ENCODE data around the gene KCNQ1. TPM values are rescaled to one million over a fixed set of nuclear protein-coding genes. Genes with fewer than 3 reads are reported as not detected.

KCNQ1 gene
- total and polyA plus RNA-seq, 2 donors (not counting 1 experiment from before 2014, with no cell fraction given): not detected

- TF ChIP-seq EZH2 (IDR thresholded peaks at IDR 0.05; ENCODE audit: low read length, missing control alignments) (no peak), CTCF (conservative IDR thresholded peaks at IDR 0.05 in 1 of 2, IDR thresholded peaks at IDR 0.05 in 1 of 2; ENCODE audit: low read depth in 1 of 2, low read length in 2 of 2) (no peak)
- Histone ChIP-seq H3K27ac (ENCODE audit: insufficient read depth, low read length) (no peak overlapping the region), H3K36me3 (ENCODE audit: control insufficient read depth, insufficient read depth, low read length) (no peaks in the 10 kb centered on the region), H3K4me1 (ENCODE audit: control insufficient read depth, extremely low read depth, insufficient read depth, low read length) (no peaks in the 10 kb centered on the region), H3K79me2 (ENCODE audit: control insufficient read depth, insufficient read depth, low read length) (no peaks in the 10 kb centered on the region), H3K27me3 (ENCODE audit: control insufficient read depth, insufficient read depth, low read length) (peaks cover 4% of the 10 kb centered on the region), H3K9me3 (ENCODE audit: control insufficient read depth, insufficient read depth, low read depth, low read length) (no peaks in the 10 kb centered on the region), H2AFZ (ENCODE audit: low read length) (no peak overlapping the region), H3K4me2 (ENCODE audit: extremely low read depth, insufficient read depth, low read length) (no peak overlapping the region), H4K20me1 (ENCODE audit: control insufficient read depth, extremely low read depth, insufficient read depth, low read length) (no peaks in the 10 kb centered on the region), H3K4me3 (replicated peaks in 1 of 4; ENCODE audit: control extremely low read depth in 1 of 4, insufficient read depth in 1 of 4, low read depth in 3 of 4, low read length in 4 of 4) (no peak overlapping the region), H3K9ac (ENCODE audit: insufficient read depth, low read length) (no peak overlapping the region)
- no peak for DNase-seq (ENCODE audit: low read depth in 2 of 2)
Observed at GRCh38 chr11:2442589-2442988, 2.2 kb upstream of the KCNQ1 start.

GRCh38 chr11:2443406-2443805, 1.4 kb upstream of the KCNQ1 start:
- no peak overlapping the region for H2AFZ ChIP-seq (ENCODE audit: low read length)
- no peaks in the 10 kb centered on the region for H3K9me3 ChIP-seq (ENCODE audit: control insufficient read depth, insufficient read depth, low read depth, low read length)
- H3K36me3 ChIP-seq (ENCODE audit: control insufficient read depth, insufficient read depth, low read length): no peaks in the 10 kb centered on the region
- no peak overlapping the region for H3K27ac ChIP-seq (ENCODE audit: insufficient read depth, low read length)
- H3K79me2 ChIP-seq (ENCODE audit: control insufficient read depth, insufficient read depth, low read length): no peaks in the 10 kb centered on the region
- no peaks in the 10 kb centered on the region for H4K20me1 ChIP-seq (ENCODE audit: control insufficient read depth, extremely low read depth, insufficient read depth, low read length)
- no peaks in the 10 kb centered on the region for H3K4me1 ChIP-seq (ENCODE audit: control insufficient read depth, extremely low read depth, insufficient read depth, low read length)
- no peak overlapping the region for H3K4me2 ChIP-seq (ENCODE audit: extremely low read depth, insufficient read depth, low read length)
- TF ChIP-seq EZH2 (IDR thresholded peaks at IDR 0.05; ENCODE audit: low read length, missing control alignments) (peak; percentile 14), CTCF (conservative IDR thresholded peaks at IDR 0.05 in 1 of 2, IDR thresholded peaks at IDR 0.05 in 1 of 2; ENCODE audit: low read depth in 1 of 2, low read length in 2 of 2) (no peak)
- H3K27me3 ChIP-seq (ENCODE audit: control insufficient read depth, insufficient read depth, low read length): peaks cover 4% of the 10 kb centered on the region
- H3K4me3 ChIP-seq (replicated peaks in 1 of 4; ENCODE audit: control extremely low read depth in 1 of 4, insufficient read depth in 1 of 4, low read depth in 3 of 4, low read length in 4 of 4): no peak overlapping the region
- H3K9ac ChIP-seq (ENCODE audit: insufficient read depth, low read length): no peak overlapping the region
- no peak for DNase-seq (ENCODE audit: low read depth in 2 of 2)

GRCh38 chr11:2443881-2444820, 657 bp upstream of the KCNQ1 start, which contains the start of gene TRPM5:
Gene TRPM5 (minus strand): TSS chr11:2444514. CDS start chr11:2423036, 21,478 bp downstream.
- H3K4me2 ChIP-seq (ENCODE audit: extremely low read depth, insufficient read depth, low read length): no peak within 1 kb of the TSS
- H3K4me3 ChIP-seq (replicated peaks in 1 of 4; ENCODE audit: control extremely low read depth in 1 of 4, insufficient read depth in 1 of 4, low read depth in 3 of 4, low read length in 4 of 4): no peak within 1 kb of the TSS
- H3K36me3 ChIP-seq (ENCODE audit: control insufficient read depth, insufficient read depth, low read length): no peaks in the 10 kb centered on the region
- no peaks in the 10 kb centered on the region for H3K79me2 ChIP-seq (ENCODE audit: control insufficient read depth, insufficient read depth, low read length)
- no peak within 1 kb of the TSS for H2AFZ ChIP-seq (ENCODE audit: low read length)
- no peak within 1 kb of the TSS for H3K27ac ChIP-seq (ENCODE audit: insufficient read depth, low read length)
- H3K27me3 ChIP-seq (ENCODE audit: control insufficient read depth, insufficient read depth, low read length): peaks cover 4% of the 10 kb centered on the region
- H3K9me3 ChIP-seq (ENCODE audit: control insufficient read depth, insufficient read depth, low read depth, low read length): no peaks in the 10 kb centered on the region
- no peak for TF ChIP-seq CTCF (conservative IDR thresholded peaks at IDR 0.05 in 1 of 2, IDR thresholded peaks at IDR 0.05 in 1 of 2; ENCODE audit: low read depth in 1 of 2, low read length in 2 of 2)
- TF ChIP-seq EZH2 (IDR thresholded peaks at IDR 0.05; ENCODE audit: low read length, missing control alignments): peak; percentile 12
- no peak within 1 kb of the TSS for H3K9ac ChIP-seq (ENCODE audit: insufficient read depth, low read length)
- DNase-seq (ENCODE audit: low read depth in 2 of 2): no peak
- H4K20me1 ChIP-seq (ENCODE audit: control insufficient read depth, extremely low read depth, insufficient read depth, low read length): no peaks in the 10 kb centered on the region
- no peaks in the 10 kb centered on the region for H3K4me1 ChIP-seq (ENCODE audit: control insufficient read depth, extremely low read depth, insufficient read depth, low read length)

Measured in fibroblast of lung (primary cell).